Adrenal gland (tissue), 5 donors: ENCODE results near the gene COBLL1.

Experiments used
- CTCF ChIP-seq, 6 experiments: fragments of 450-650 bp in 4 of 6; fragments of 200-600 bp in 2 of 6; sonication (generic) in 1 of 6; IDR thresholded peaks; 1 replicate in 5 of 6; 2 replicates in 1 of 6; pipeline versions ENCODE4 v1.5.1 to v1.8.0; 2016 to 2021; ENCODE audit warnings: antibody characterized with exemption in 6 of 6, mild to moderate bottlenecking in 2 of 6, moderate library complexity in 1 of 6
- POLR2A ChIP-seq, 2 donors: fragments of 450-650 bp; IDR thresholded peaks; one replicate each; pipeline ENCODE4 v1.6.1; 2017; ENCODE audit warnings: antibody characterized with exemption in 2 of 2, mild to moderate bottlenecking in 2 of 2, moderate library complexity in 1 of 2
- donor health status: DM: no; HTN: no; CAD: no.

- TF ChIP-seq CTCF (IDR thresholded peaks at IDR 0.05) (no peak), POLR2A (IDR thresholded peaks at IDR 0.05) (no peak)
Observed at GRCh38 chr2:164779383-164780057, 62.1 kb downstream of the COBLL1 start.
